ENCODE results near the gene CCR7.

Gene CCR7

GRCh38 chr17:40535924-40536294 is 29.4 kb downstream of the CCR7 start:
- no peak for DNase-seq (ENCODE audit: low read depth)

- DNase-seq (ENCODE audit: low read depth) = no peak
Measured at GRCh38 chr17:40535438-40535837, 29.8 kb downstream of the CCR7 start.

- no peak for DNase-seq (ENCODE audit: low read depth)
Measured at GRCh38 chr17:40534371-40535189, 30.7 kb downstream of the CCR7 start.

GRCh38 chr17:40533896-40534295 is 31.4 kb downstream of the CCR7 start:
- DNase-seq (ENCODE audit: low read depth) = no peak

- DNase-seq (ENCODE audit: low read depth) = no peak
Measured at GRCh38 chr17:40532520-40533253, 32.6 kb downstream of the CCR7 start.

- no peak for DNase-seq (ENCODE audit: low read depth)
Measured at GRCh38 chr17:40531051-40531991, 34.0 kb downstream of the CCR7 start.

GRCh38 chr17:40530531-40530994 is 34.7 kb downstream of the CCR7 start:
- DNase-seq (ENCODE audit: low read depth) = no peak

GRCh38 chr17:40529991-40530390 is 35.3 kb downstream of the CCR7 start:
- no peak for DNase-seq (ENCODE audit: low read depth)

GRCh38 chr17:40528692-40529417 is 36.4 kb downstream of the CCR7 start:
- no peak for DNase-seq (ENCODE audit: low read depth)

GRCh38 chr17:40526668-40527067 is 38.6 kb downstream of the CCR7 start:
- no peak for DNase-seq (ENCODE audit: low read depth)

- DNase-seq (ENCODE audit: low read depth) = no peak
Measured at GRCh38 chr17:40525294-40525693, 40.0 kb downstream of the CCR7 start.

GRCh38 chr17:40524243-40524965 is 40.9 kb downstream of the CCR7 start:
- no peak for DNase-seq (ENCODE audit: low read depth)

- no peak for DNase-seq (ENCODE audit: low read depth)
Measured at GRCh38 chr17:40522961-40523310, 42.3 kb downstream of the CCR7 start.

GRCh38 chr17:40522250-40522960 is 42.9 kb downstream of the CCR7 start:
- DNase-seq (ENCODE audit: low read depth) = no peak

- no peak for DNase-seq (ENCODE audit: low read depth)
Measured at GRCh38 chr17:40520991-40521453, 44.2 kb downstream of the CCR7 start.

GRCh38 chr17:40519089-40519775 is 46.0 kb downstream of the CCR7 start:
- no peak for DNase-seq (ENCODE audit: low read depth)

GRCh38 chr17:40518401-40519088 is 46.7 kb downstream of the CCR7 start:
- no peak for DNase-seq (ENCODE audit: low read depth)

GRCh38 chr17:40517981-40518380 is 47.3 kb downstream of the CCR7 start:
- DNase-seq (ENCODE audit: low read depth) = no peak

- no peak for DNase-seq (ENCODE audit: low read depth)
Measured at GRCh38 chr17:40517286-40517662, 48.0 kb downstream of the CCR7 start.

Measured in CMK (cell line).